ENCODE measurements around the gene PSMC1. TPM values are rescaled to one million over a fixed set of nuclear protein-coding genes. Genes with fewer than 3 reads are reported as not detected.

The PSMC1 gene
- polyA plus RNA-seq, 1 donor from 2014 or later: 287 TPM

GRCh38 chr14:90281756-90282155 is 25.4 kb downstream of the PSMC1 start:
- Histone ChIP-seq H3K9me2 (ENCODE audit: insufficient read depth, low read length) (no peaks in the 10 kb centered on the region), H4K20me1 (ENCODE audit: insufficient read depth) (no peaks in the 10 kb centered on the region), H3K27ac (ENCODE audit: low read length) (no peak overlapping the region), H3K27me3 (ENCODE audit: insufficient read depth, low read depth, low read length) (no peaks in the 10 kb centered on the region), H3K79me2 (replicated peaks; ENCODE audit: insufficient read depth, low read length) (no peaks in the 10 kb centered on the region), H3K36me3 (ENCODE audit: insufficient read depth, low read length) (no peaks in the 10 kb centered on the region), H3K9ac (ENCODE audit: low read length) (no peak overlapping the region), H3K4me2 (ENCODE audit: low read length) (no peak overlapping the region), H3K9me3 (ENCODE audit: low read length) (no peaks in the 10 kb centered on the region), H2AFZ (ENCODE audit: low read depth, low read length) (no peak overlapping the region), H3K4me3 (ENCODE audit: low read length) (no peak overlapping the region), H3F3A (ENCODE audit: insufficient read depth, low read length, poor library complexity, severe bottlenecking) (no peaks in the 10 kb centered on the region)
- no peak for TF ChIP-seq EP300 (conservative IDR thresholded peaks at IDR 0.05; ENCODE audit: poor library complexity, severe bottlenecking)
- no peak for TF ChIP-seq REST (IDR thresholded peaks at IDR 0.05; ENCODE audit: borderline replicate concordance)
- no peak for TF ChIP-seq RAD21 (conservative IDR thresholded peaks at IDR 0.05)
- TF ChIP-seq TAF1 (IDR thresholded peaks at IDR 0.05; ENCODE audit: low read depth): no peak
- no peak for TF ChIP-seq SMC3 (conservative IDR thresholded peaks at IDR 0.05; ENCODE audit: poor library complexity)
- no peak for TF ChIP-seq CTCF (IDR thresholded peaks at IDR 0.05; ENCODE audit: poor library complexity, severe bottlenecking)
- no peak for TF ChIP-seq POLR2AphosphoS5 (IDR thresholded peaks at IDR 0.05)
- TF ChIP-seq EZH2 (IDR thresholded peaks at IDR 0.05; ENCODE audit: borderline replicate concordance, insufficient read depth, low read length, poor library complexity, severe bottlenecking): no peak

- Histone ChIP-seq H3K36me3 (ENCODE audit: insufficient read depth, low read length) (no peaks in the 10 kb centered on the region), H2AFZ (ENCODE audit: low read depth, low read length) (no peak overlapping the region), H3K4me2 (ENCODE audit: low read length) (no peak overlapping the region), H3K4me3 (ENCODE audit: low read length) (no peak overlapping the region), H3K9me2 (ENCODE audit: insufficient read depth, low read length) (no peaks in the 10 kb centered on the region), H3K9ac (ENCODE audit: low read length) (no peak overlapping the region), H3K79me2 (replicated peaks; ENCODE audit: insufficient read depth, low read length) (no peaks in the 10 kb centered on the region), H3K9me3 (ENCODE audit: low read length) (no peaks in the 10 kb centered on the region), H4K20me1 (ENCODE audit: insufficient read depth) (no peaks in the 10 kb centered on the region), H3F3A (ENCODE audit: insufficient read depth, low read length, poor library complexity, severe bottlenecking) (no peaks in the 10 kb centered on the region), H3K27me3 (ENCODE audit: insufficient read depth, low read depth, low read length) (no peaks in the 10 kb centered on the region), H3K27ac (ENCODE audit: low read length) (no peak overlapping the region)
- TF ChIP-seq EZH2 (IDR thresholded peaks at IDR 0.05; ENCODE audit: borderline replicate concordance, insufficient read depth, low read length, poor library complexity, severe bottlenecking) (no peak), TAF1 (IDR thresholded peaks at IDR 0.05; ENCODE audit: low read depth) (no peak), SMC3 (conservative IDR thresholded peaks at IDR 0.05; ENCODE audit: poor library complexity) (no peak), CTCF (IDR thresholded peaks at IDR 0.05; ENCODE audit: poor library complexity, severe bottlenecking) (no peak), POLR2AphosphoS5 (IDR thresholded peaks at IDR 0.05) (no peak), RAD21 (conservative IDR thresholded peaks at IDR 0.05) (no peak), MXI1 (conservative IDR thresholded peaks at IDR 0.05; ENCODE audit: poor library complexity, severe bottlenecking) (no peak), REST (IDR thresholded peaks at IDR 0.05; ENCODE audit: borderline replicate concordance) (no peak), EP300 (conservative IDR thresholded peaks at IDR 0.05; ENCODE audit: poor library complexity, severe bottlenecking) (no peak)
Observed at GRCh38 chr14:90287791-90288190, 31.4 kb downstream of the PSMC1 start.
